Stimulated activated CD8-positive, alpha-beta memory T cell treated with anti-CD3 and anti-CD28 coated beads, Interleukin-15, amount 100 ng/mL, for 4 hours (primary cell): ENCODE data around the gene GNLY.

Experiments used
- DNase-seq, 2 donors: peaks; one replicate each; pipeline ENCODE4 v3.0.0-alpha.2; 2020; ENCODE audit warnings: low read depth in 2 of 2

The GNLY gene

DNA sequence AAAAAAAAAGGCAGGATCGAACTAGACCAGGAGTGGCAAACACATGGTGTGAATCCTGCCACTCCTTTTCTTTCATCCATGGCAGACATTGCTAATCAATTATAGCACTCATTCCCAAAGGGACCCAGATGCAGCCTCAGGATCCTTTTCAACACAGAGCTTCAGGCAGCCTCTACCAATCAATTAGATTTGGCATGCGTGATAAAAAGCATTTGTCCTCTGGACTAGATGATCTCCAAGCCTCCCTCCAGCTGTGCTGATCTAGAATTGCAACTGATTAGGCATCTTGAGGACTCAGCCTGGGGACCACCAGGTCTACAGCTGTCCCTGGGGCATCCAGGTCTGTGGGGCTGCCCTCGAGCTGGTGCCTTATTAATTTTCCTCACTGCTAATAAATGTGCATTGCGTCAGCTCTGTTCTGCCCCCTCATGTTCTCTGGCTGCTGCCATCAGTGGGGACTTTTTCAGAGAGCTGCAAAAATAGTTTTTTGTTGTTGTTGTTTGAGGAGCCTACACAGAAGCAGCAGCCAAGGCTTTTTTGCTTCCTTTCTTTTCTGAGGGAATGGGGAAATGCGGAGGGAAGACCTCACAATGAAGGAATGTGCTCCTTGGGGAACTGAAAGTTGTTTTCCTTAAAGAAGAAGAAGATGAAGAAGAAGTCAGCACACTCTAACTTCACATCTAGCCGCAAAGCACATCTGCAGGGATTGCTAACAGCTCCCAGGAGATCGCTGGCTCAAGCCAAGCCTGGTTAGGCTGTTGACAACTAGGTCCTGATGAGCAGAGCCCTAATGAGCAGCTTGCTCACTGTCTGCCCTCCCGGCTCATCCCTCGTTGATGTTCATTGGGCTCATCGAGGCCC, 50.8 kb downstream of the GNLY start:
- DNase-seq, result no peak

DNA sequence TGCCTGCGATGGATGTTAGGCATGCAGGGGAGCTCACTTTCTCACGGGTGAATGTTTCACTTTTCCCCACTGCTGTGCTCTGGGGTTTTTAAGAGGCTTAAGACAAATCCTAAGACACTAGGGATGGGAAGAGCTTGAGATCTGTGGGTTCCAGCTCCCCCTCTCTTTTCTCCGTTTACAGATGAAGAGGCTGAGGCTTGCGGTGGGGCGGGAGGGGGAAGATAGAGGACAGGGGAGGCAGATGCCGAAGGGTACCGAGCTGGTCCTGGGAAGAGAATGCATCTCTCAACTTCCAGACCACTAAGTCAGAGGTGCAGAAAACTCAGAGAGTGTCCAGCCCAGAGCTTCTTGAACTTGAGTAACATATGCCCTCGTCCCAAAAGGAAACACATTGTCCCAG, 51.5 kb downstream of the GNLY start:
- DNase-seq, result no peak

DNA sequence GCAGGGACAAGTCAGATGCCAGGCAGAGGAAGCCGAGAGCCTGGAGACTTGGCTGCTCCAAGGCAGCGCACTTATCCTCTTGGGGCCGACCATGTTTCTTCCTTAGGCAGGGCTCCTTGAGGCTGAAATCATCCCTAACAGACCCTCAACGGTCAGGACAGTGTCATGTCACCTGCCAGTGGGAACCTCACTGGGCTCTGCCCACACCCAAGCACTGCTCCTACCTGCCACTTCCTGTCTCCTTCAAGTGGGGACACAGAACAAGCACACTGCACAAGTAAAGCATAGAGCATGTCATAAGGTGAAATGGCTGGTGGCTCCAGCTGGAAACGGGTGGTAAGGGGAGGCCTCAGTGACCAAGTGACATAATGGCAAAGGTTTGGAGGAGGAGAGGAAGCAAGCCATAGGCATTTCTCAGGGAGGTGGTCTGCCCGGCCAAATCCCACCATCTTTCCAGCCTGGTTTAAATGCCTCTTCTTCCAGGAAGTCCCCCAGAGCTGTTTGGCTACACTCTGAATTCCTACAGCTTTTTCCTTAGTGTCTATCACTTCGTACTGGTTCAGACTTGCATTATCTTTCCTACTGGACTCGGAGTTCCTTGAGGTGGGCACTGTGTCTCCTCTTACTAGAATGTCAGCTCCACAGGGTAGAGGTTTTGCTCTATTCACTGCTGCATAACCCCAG, 52.3 kb downstream of the GNLY start:
- no peak for DNase-seq

DNA sequence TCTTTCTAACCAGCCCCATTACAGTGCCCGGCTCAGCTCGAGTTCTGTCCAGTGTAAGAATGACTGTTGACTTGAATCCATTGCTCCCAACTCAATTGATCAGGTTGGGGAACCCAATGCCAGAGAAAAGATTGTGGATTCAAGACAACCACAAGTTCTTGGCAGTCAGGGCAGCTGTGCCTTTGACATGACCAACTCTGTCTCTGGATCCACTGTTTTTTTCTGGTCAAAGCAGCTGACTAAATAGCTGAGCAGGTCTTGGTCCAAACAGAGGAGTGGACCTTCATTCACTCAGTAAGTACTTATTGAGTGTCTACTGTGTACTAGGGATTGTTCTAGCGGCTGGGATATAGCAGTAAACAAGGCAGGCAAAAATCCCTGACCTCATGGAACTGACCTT, 53.3 kb downstream of the GNLY start:
- DNase-seq, result no peak

DNA sequence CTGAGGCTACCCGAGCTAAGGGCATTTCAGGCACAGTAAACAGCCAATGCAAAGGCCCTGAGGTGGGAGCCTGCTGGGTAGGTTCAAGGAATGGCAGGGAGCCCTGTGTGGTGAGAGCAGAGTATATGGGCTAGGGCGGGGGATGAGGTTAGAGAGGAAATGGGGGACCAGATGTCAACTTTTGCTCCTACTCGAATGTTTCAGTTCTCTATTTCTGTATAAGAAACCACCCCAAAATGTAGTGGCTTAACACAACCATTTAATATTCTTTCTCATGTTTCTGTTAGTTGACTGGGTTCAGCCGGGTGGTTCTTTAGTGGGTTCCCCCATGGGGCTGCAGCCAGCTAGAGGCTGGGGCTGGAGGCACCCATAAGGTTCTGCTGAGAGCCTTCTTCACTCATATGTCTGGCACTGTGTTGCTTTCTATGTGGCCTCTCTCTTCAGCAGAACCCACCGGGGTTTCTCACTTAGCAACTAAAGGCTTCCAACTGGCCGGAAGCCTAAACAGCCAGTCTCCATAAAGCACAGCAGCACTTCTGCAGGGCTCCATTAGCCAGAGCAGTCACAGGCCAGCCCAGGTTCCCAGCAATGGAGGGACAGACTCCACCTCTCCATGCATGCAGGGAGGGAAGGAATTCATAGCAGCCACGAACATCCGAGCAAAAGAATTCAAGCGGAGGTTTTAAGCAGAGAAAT, 54.0 kb downstream of the GNLY start:
- DNase-seq, result no peak
